GM19372 (cell line): ENCODE data around the gene PDE11A.

Experiments used
- ATAC-seq: cut with Tn5 transposase; IDR thresholded peaks from one replicate; pipeline ENCODE4 v1.9.1; 2021; ENCODE audit warnings: mild to moderate bottlenecking, low read depth, moderate library complexity; ENCODE audit not compliant: unreplicated experiment

PDE11A gene

GRCh38 chr2:177649568-177650518 is 422.7 kb downstream of the PDE11A start:
- no peak for ATAC-seq

GRCh38 chr2:177646791-177647190 is 425.8 kb downstream of the PDE11A start:
- no peak for ATAC-seq

GRCh38 chr2:177646241-177646640 is 426.3 kb downstream of the PDE11A start:
- no peak for ATAC-seq

GRCh38 chr2:177641331-177641730 is 431.2 kb downstream of the PDE11A start:
- no peak for ATAC-seq

- ATAC-seq = no peak
Measured at GRCh38 chr2:177640423-177640822, 432.2 kb downstream of the PDE11A start.

GRCh38 chr2:177639262-177639914 is 433.2 kb downstream of the PDE11A start:
- no peak for ATAC-seq

GRCh38 chr2:177638507-177638906 is 434.1 kb downstream of the PDE11A start:
- ATAC-seq = no peak

GRCh38 chr2:177636672-177637071 is 435.9 kb downstream of the PDE11A start:
- ATAC-seq = no peak

GRCh38 chr2:177635696-177636095 is 436.9 kb downstream of the PDE11A start:
- ATAC-seq = no peak

- no peak for ATAC-seq
Measured at GRCh38 chr2:177633910-177634294, 438.7 kb downstream of the PDE11A start.

- no peak for ATAC-seq
Measured at GRCh38 chr2:177633111-177633510, 439.5 kb downstream of the PDE11A start.

GRCh38 chr2:177631680-177632079 is 440.9 kb downstream of the PDE11A start:
- no peak for ATAC-seq

GRCh38 chr2:177629357-177630024 is 443.1 kb downstream of the PDE11A start:
- no peak for ATAC-seq

- no peak for ATAC-seq
Measured at GRCh38 chr2:177628831-177629230, 443.7 kb downstream of the PDE11A start.

GRCh38 chr2:177625744-177626650 is 446.6 kb downstream of the PDE11A start:
- ATAC-seq = no peak

- ATAC-seq = no peak
Measured at GRCh38 chr2:177622521-177622920, 450.1 kb downstream of the PDE11A start.

GRCh38 chr2:177619986-177620385 is 452.6 kb downstream of the PDE11A start:
- no peak for ATAC-seq

- no peak for ATAC-seq
Measured at GRCh38 chr2:177619461-177619860, 453.1 kb downstream of the PDE11A start.

- ATAC-seq = peak; percentile 96
Measured at GRCh38 chr2:177618255-177619253, 454.0 kb downstream of the PDE11A start.
